HepG2 (cell line): ENCODE measurements around the gene NFATC2. TPM values are rescaled to one million over a fixed set of nuclear protein-coding genes. Genes with fewer than 3 reads are reported as not detected.
A peak's percentile ranks its signal among the peaks of the same experiment; 100 is the strongest.

ENCODE experiments used
- ATAC-seq: fragments of 200-7000 bp; cut with Tn5 transposase; 3 replicates; pipeline ENCODE4 v1.9.1; 2020; ENCODE audit warnings: mild to moderate bottlenecking, moderate library complexity
- BruUV-seq: library from RNA; stranded (reverse); fragments of 400-500 nt; replicated peaks from 2 replicates; lab custom pipeline; 2021; lab: Mats Ljungman, UMichigan
- CTCF ChIA-PET: fragments of 300-600 bp; formaldehyde crosslinking; extraction: SDS; loops from one replicate; lab custom pipeline; 2021; ENCODE audit warnings: low total read pairs, inconsistent platforms, low intra/inter-chr PET ratio; lab: Yijun Ruan, JAX
- POLR2A ChIA-PET: fragments of 350-600 bp; sonication (Branson Sonifier 250); formaldehyde crosslinking; loops from one replicate; lab custom pipeline; 2020; ENCODE audit warnings: antibody characterized with exemption, inconsistent platforms; lab: Yijun Ruan, JAX
- DNase-seq: peaks from one replicate; pipeline ENCODE4 v3.0.0-alpha.2; 2015; ENCODE audit warnings: low spot score
- FAIRE-seq: peaks from 3 replicates; lab custom pipeline; 2011; peaks lifted over from hg19 to GRCh38; lab: Jason Lieb, UNC
- H2AFZ ChIP-seq: one replicate; pipeline ENCODE4 v1.6.1; 2011; ENCODE audit warnings: low read length, inconsistent platforms
- H3K27ac ChIP-seq: fragments of 300-600 bp; 3 replicates; pipeline ENCODE4 v1.8.0; 2011; ENCODE audit warnings: mixed run types, mild to moderate bottlenecking, mixed read lengths, low read length, inconsistent platforms; ENCODE audit not compliant: insufficient read depth; ENCODE audit errors: extremely low read length
- H3K27me3 ChIP-seq, 2 experiments: fragments of 200-600 bp in 1 of 2; 2 replicates in 1 of 2; 3 replicates in 1 of 2; pipeline versions ENCODE4 v1.6.0 to v1.8.0; 2011; ENCODE audit warnings: low read length in 2 of 2, mild to moderate bottlenecking in 2 of 2, moderate library complexity in 2 of 2, inconsistent platforms in 1 of 2; ENCODE audit not compliant: insufficient read depth in 2 of 2, control insufficient read depth in 1 of 2
- H3K36me3 ChIP-seq, 2 experiments: fragments of 200-600 bp in 1 of 2; replicated peaks in 1 of 2; 2 replicates in 1 of 2; 3 replicates in 1 of 2; pipeline versions ENCODE4 v1.5.1 to v1.8.0; 2011; ENCODE audit warnings: low read length in 2 of 2, inconsistent platforms in 1 of 2; ENCODE audit not compliant: insufficient read depth in 2 of 2, control insufficient read depth in 1 of 2
- H3K4me1 ChIP-seq: 2 replicates; pipeline ENCODE4 v1.5.1; 2012; ENCODE audit warnings: low read length, inconsistent platforms; ENCODE audit not compliant: insufficient read depth
- H3K4me2 ChIP-seq: 2 replicates; pipeline ENCODE4 v1.6.0; 2011; ENCODE audit warnings: low read depth, low read length, inconsistent platforms
- H3K4me3 ChIP-seq, 3 experiments: fragments of 200-600 bp in 1 of 3; sonication (generic), shearing (Covaris generic) in 1 of 3; replicated peaks in 1 of 3; 2 replicates each; pipeline ENCODE4 v1.5.1; 2011 to 2016; ENCODE audit warnings: low read length in 3 of 3, inconsistent platforms in 2 of 3, low read depth in 2 of 3, mild to moderate bottlenecking in 2 of 3, control low read depth in 1 of 3, mixed read lengths in 1 of 3; ENCODE audit not compliant: insufficient read depth in 1 of 3
- H3K79me2 ChIP-seq: one replicate; pipeline ENCODE4 v1.6.1; 2011; ENCODE audit warnings: low read length, inconsistent platforms; ENCODE audit not compliant: insufficient read depth
- H3K9ac ChIP-seq: 2 replicates; pipeline ENCODE4 v1.6.0; 2011; ENCODE audit warnings: mild to moderate bottlenecking, low read depth, low read length, inconsistent platforms; ENCODE audit not compliant: insufficient read depth
- H3K9me3 ChIP-seq: 2 replicates; pipeline ENCODE4 v1.5.1; 2012; ENCODE audit warnings: mild to moderate bottlenecking, low read length
- H4K20me1 ChIP-seq: 2 replicates; pipeline ENCODE4 v1.6.0; 2011; ENCODE audit warnings: inconsistent platforms, mild to moderate bottlenecking, low read length, moderate library complexity; ENCODE audit not compliant: insufficient read depth
- CEBPB ChIP-seq: IDR thresholded peaks from 2 replicates; pipeline ENCODE4 v1.6.1; 2011; ENCODE audit warnings: low read depth, low read length, improper control_type of control experiment, borderline replicate concordance
- MAFF ChIP-seq: IDR thresholded peaks from 2 replicates; pipeline ENCODE4 v1.6.1; 2011; ENCODE audit warnings: low read depth, low read length, improper control_type of control experiment
- NFE2L1 ChIP-seq: sonication (generic); formaldehyde crosslinking; IDR thresholded peaks from 2 replicates; pipeline ENCODE4 v1.4.0; 2020; ENCODE audit warnings: missing genetic modification reagents, mild to moderate bottlenecking, borderline replicate concordance
- TBX3 ChIP-seq: fragments of 450-650 bp; IDR thresholded peaks from 2 replicates; pipeline ENCODE4 v1.6.1; 2017; ENCODE audit warnings: antibody characterized with exemption, mild to moderate bottlenecking, inconsistent platforms, borderline replicate concordance
- THAP7 ChIP-seq: sonication (generic); formaldehyde crosslinking; IDR thresholded peaks from 2 replicates; pipeline ENCODE4 v1.8.1; 2023; ENCODE audit warnings: mild to moderate bottlenecking, missing genetic modification reagents
- ZHX1 ChIP-seq: sonication (generic); formaldehyde crosslinking; IDR thresholded peaks from 2 replicates; pipeline ENCODE4 v1.8.1; 2022; ENCODE audit warnings: low read depth, mild to moderate bottlenecking, missing genetic modification reagents
- ZNF121 ChIP-seq: sonication (generic); formaldehyde crosslinking; IDR thresholded peaks from 2 replicates; pipeline ENCODE4 v1.5.0; 2020; ENCODE audit warnings: mild to moderate bottlenecking, missing genetic modification reagents
- ZNF3 ChIP-seq: IDR thresholded peaks from 2 replicates; pipeline ENCODE4 v1.7.0; 2017; ENCODE audit warnings: inconsistent platforms
- ZNF30 ChIP-seq: sonication (generic); formaldehyde crosslinking; IDR thresholded peaks from 2 replicates; pipeline ENCODE4 v1.5.0; 2020; ENCODE audit warnings: mild to moderate bottlenecking, missing genetic modification reagents
- ZSCAN22 ChIP-seq: sonication (generic); formaldehyde crosslinking; IDR thresholded peaks from 2 replicates; pipeline ENCODE4 v1.4.0; 2020; ENCODE audit warnings: mild to moderate bottlenecking, missing genetic modification reagents
- WGBS: methylation state at CpG from one replicate; pipeline ENCODE4 v1.1.6; 2017; ENCODE audit warnings: low lambda C conversion rate; 5-methylcytosine and 5-hydroxymethylcytosine counted together
- in situ Hi-C: cut with HindIII; loops from 2 replicates; pipeline ENCODE4 v1.10.0; 2017; ENCODE audit warnings: low pct_unique_long_range_greater_than_20kb; ENCODE audit not compliant: extremely low pct_ligation_motif_present
- intact Hi-C: fragments of 100-400 bp; cut with micrococcal nuclease; formaldehyde crosslinking; loops from one replicate; pipeline ENCODE4 v1.10.0; 2022; ENCODE audit not compliant: unreplicated experiment
- polyA plus RNA-seq, 8 experiments: library from polyadenylated mRNA; depleted of rRNA in 3 of 8; stranded (reverse) in 7 of 8; unstranded in 1 of 8; fragments of >200 nt; fragmentation: Illumina TruSeq in 4 of 8; extraction: Trizol in 4 of 8; gene quantifications; 2 replicates each; pipeline versions ENCODE4 v1.2.1 to v1.2.3, GENCODE V29; 2011 to 2016; ENCODE audit warnings: low read depth in 4 of 8, missing spikeins in 1 of 8, mixed read lengths in 1 of 8; ENCODE audit not compliant: insufficient read depth in 1 of 8
- total RNA-seq, 5 experiments: library from RNA; depleted of rRNA; stranded (reverse); fragments of >200 nt; fragmentation: Illumina TruSeq; extraction: Trizol; gene quantifications; 2 replicates each; pipeline ENCODE4 v1.2.3, GENCODE V29; 2016; ENCODE audit warnings: low read depth in 1 of 5

The NFATC2 gene
- total and polyA plus RNA-seq, 2 of the 13 experiments (the other 11 are each of a cell fraction or from before 2014, with no cell fraction given): 1.9 to 3.3 TPM

- no peak for TF ChIP-seq ZNF30 (CRISPR knock-in tag)
Measured at GRCh38 chr20:51529081-51529681, 13.3 kb downstream of the NFATC2 start (continued).

- Histone ChIP-seq H3K4me3 (no peak overlapping the region), H3K27me3 (no peaks in the 10 kb centered on the region), H3K79me2 (no peaks in the 10 kb centered on the region), H4K20me1 (no peaks in the 10 kb centered on the region), H3K9me3 (no peaks in the 10 kb centered on the region), H3K4me2 (no peak overlapping the region), H3K36me3 (0 out of 5 replicates have a peak, but pooled peaks cover 0 to 4% of the 10 kb centered on the region in 2 experiments), H3K9ac (no peak overlapping the region), H3K4me1 (peaks cover 8% of the 10 kb centered on the region), H3K27ac (no peak overlapping the region), H2AFZ (no peak overlapping the region)
- in situ Hi-C loops: no loop called here
- ChIA-PET POLR2A (no interaction called here), CTCF (no interaction called here)
- ATAC-seq (no peak), DNase-seq (no peak), FAIRE-seq (peak; percentile 46)
- intact Hi-C loops: no loop called here
- WGBS: 94% methylated on average over 7 of the region's 7 CpGs
- TF ChIP-seq TBX3 (no peak), NFE2L1 (CRISPR knock-in tag) (no peak)
- no TSS peak for BruUV-seq
Measured at GRCh38 chr20:51528263-51529027, 14.1 kb downstream of the NFATC2 start.

DNA sequence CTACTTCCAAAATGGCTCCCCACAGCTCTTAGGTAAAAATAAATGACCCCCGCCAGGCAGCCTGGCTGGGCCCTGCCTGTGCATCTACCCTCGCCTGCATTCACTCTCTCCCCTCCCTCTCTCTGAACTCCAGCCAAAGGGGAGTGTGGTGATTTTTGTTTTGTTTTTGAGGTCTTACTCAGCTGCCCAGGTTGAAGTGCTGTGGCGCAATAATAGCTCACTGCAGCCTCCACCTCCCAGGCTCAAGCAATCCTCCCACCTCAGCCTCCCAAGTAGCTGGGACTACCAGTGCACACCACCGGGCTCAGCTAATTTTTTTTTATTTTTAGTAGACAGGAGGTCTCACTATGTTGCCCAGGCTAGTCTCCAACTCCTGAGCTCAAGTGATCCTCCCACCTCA, 15.8 kb downstream of the NFATC2 start:
- intact Hi-C loops: no loop called here
- no peak for FAIRE-seq
- Histone ChIP-seq H3K4me2 (no peak overlapping the region), H2AFZ (no peak overlapping the region), H3K79me2 (no peaks in the 10 kb centered on the region), H3K9me3 (no peaks in the 10 kb centered on the region), H3K4me3 (no peak overlapping the region), H4K20me1 (no peaks in the 10 kb centered on the region), H3K9ac (no peak overlapping the region), H3K36me3 (peaks cover 2 to 15% of the 10 kb centered on the region in 2 experiments; a peak in 3 of 5 replicates), H3K27me3 (no peaks in the 10 kb centered on the region), H3K27ac (no peak overlapping the region), H3K4me1 (peaks cover 7% of the 10 kb centered on the region)
- POLR2A ChIA-PET: no interaction called here
- CTCF ChIA-PET: no interaction called here
- BruUV-seq: no TSS peak
- 93% methylated on average over 4 of the region's 4 CpGs for WGBS
- in situ Hi-C loops: no loop called here
- ATAC-seq: no peak
- DNase-seq: no peak
- TF ChIP-seq MAFF: no peak
- TF ChIP-seq ZNF121 (CRISPR knock-in tag): peak; percentile 57
- peak; percentile 68; the same call in 1 of the 2 replicates for TF ChIP-seq CEBPB
- TF ChIP-seq THAP7 (CRISPR knock-in tag): no peak
- no peak for TF ChIP-seq ZSCAN22 (CRISPR knock-in tag)
- TF ChIP-seq ZNF3 (CRISPR knock-in tag): no peak
- no peak for TF ChIP-seq ZHX1 (CRISPR knock-in tag)
